ENCODE results near the gene ERC1.
A peak's percentile ranks its signal among the peaks of the same experiment; 100 is the strongest.
"Not testable (repeated sequence)": the region's sequence is repeated elsewhere in the genome, so short reads cannot be mapped to it uniquely, and the experiment has no call there.

The ERC1 gene

DNA sequence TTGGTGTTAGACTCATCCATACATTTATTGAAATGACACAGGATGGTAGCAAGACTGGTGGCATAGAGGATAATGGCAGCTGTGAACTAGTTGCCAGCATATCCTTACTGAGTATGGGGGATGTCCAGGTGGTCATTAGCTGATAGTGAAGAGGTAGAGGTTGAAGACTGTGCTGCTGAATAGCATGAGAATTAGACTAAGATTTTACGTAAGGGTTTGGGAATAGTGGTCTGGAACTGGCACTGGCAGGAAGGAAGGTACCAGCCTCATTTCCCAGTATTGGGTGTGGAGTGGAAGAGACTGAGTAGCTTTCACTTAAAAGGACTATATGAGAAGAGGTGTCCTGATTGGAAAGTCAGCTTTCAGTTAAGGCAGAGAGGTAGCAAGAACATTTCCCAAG is 6.5 kb downstream of the ERC1 start:
- no peaks in the 10 kb centered on the region for H3K9me2 ChIP-seq (replicated peaks; ENCODE audit: control insufficient read depth, low read length)
- H3K4me2 ChIP-seq (ENCODE audit: low read length): peak overlapping the region; percentile 55
- TF ChIP-seq, protein P1, sequence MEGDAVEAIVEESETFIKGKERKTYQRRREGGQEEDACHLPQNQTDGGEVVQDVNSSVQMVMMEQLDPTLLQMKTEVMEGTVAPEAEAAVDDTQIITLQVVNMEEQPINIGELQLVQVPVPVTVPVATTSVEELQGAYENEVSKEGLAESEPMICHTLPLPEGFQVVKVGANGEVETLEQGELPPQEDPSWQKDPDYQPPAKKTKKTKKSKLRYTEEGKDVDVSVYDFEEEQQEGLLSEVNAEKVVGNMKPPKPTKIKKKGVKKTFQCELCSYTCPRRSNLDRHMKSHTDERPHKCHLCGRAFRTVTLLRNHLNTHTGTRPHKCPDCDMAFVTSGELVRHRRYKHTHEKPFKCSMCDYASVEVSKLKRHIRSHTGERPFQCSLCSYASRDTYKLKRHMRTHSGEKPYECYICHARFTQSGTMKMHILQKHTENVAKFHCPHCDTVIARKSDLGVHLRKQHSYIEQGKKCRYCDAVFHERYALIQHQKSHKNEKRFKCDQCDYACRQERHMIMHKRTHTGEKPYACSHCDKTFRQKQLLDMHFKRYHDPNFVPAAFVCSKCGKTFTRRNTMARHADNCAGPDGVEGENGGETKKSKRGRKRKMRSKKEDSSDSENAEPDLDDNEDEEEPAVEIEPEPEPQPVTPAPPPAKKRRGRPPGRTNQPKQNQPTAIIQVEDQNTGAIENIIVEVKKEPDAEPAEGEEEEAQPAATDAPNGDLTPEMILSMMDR (IDR thresholded peaks at IDR 0.05; ENCODE audit: low read depth, low read length, poor library complexity, severe bottlenecking): no peak
- no peak for TF ChIP-seq EZH2phosphoT487 (IDR thresholded peaks at IDR 0.05; ENCODE audit: borderline replicate concordance, low read length)
- H3K9me3 ChIP-seq (ENCODE audit: control insufficient read depth, insufficient read depth, low read length): no peaks in the 10 kb centered on the region
- H4K20me1 ChIP-seq (ENCODE audit: control insufficient read depth, insufficient read depth, low read depth, low read length): peaks cover 3% of the 10 kb centered on the region; the same call in 1 of the 2 replicates
- H3K79me2 ChIP-seq (ENCODE audit: control insufficient read depth, low read length): peaks cover 92% of the 10 kb centered on the region
- peaks cover 5% of the 10 kb centered on the region; the same call in 1 of the 2 replicates for H3K36me3 ChIP-seq (ENCODE audit: control insufficient read depth, low read length)
- peaks cover 15% of the 10 kb centered on the region for H3F3A ChIP-seq (ENCODE audit: control insufficient read depth, insufficient read depth)
- H3K27ac ChIP-seq (ENCODE audit: low read depth, low read length): no peak overlapping the region
- H3K27me3 ChIP-seq (ENCODE audit: control insufficient read depth, low read length): no peaks in the 10 kb centered on the region
- H3K4me3 ChIP-seq (ENCODE audit: low read length): peak overlapping the region; percentile 34
- H3K4me1 ChIP-seq (ENCODE audit: control insufficient read depth, low read length): peaks cover 33% of the 10 kb centered on the region

DNA sequence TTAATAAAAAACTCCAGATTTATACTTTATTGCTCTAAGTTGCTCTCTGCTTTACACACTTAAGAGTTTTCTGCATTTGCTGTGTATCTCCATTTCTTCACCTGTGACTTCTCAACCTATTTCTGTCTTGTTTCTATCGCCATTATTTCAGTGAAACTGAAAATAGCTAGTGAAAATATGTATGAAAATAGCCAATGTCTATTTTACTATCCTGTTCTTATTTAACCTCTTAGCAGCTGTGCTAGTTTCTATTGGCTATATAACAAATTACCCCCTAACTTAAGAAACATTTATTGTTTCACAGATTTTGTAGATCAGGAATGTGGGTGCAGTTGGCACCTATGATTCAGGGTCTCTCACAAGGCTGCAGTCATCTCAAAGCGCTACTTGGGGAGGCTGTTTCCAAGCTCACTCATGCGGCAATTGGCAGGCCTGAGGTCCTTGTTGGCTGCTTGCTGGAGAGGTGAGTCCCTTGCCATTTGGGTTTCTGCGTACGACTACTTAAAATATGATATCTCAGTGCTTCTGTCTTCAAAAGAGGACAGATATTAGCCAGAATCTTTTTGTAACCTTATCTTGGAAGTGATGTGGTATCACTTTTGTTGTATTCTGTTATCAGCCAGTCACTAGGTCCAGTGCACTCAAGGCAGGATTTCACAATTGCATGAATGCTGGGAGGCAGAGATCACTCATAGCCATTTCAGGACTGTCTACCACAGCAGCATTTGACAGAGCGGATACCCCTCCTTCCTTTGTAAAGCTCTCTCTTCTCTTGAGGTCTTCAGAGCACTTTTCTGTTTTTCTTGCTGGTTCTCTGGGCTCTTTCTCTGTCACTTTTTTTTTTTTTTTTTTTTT is 7.2 kb downstream of the ERC1 start:
- H3K27me3 ChIP-seq (ENCODE audit: control insufficient read depth, low read length): no peaks in the 10 kb centered on the region
- H3K4me3 ChIP-seq (ENCODE audit: low read length): peak overlapping the region; percentile 34
- no peaks in the 10 kb centered on the region for H3K9me3 ChIP-seq (ENCODE audit: control insufficient read depth, insufficient read depth, low read length)
- peaks cover 3% of the 10 kb centered on the region; the same call in 1 of the 2 replicates for H4K20me1 ChIP-seq (ENCODE audit: control insufficient read depth, insufficient read depth, low read depth, low read length)
- peaks cover 90% of the 10 kb centered on the region for H3K79me2 ChIP-seq (ENCODE audit: control insufficient read depth, low read length)
- H3K4me1 ChIP-seq (ENCODE audit: control insufficient read depth, low read length): peaks cover 28% of the 10 kb centered on the region
- no peaks in the 10 kb centered on the region for H3K9me2 ChIP-seq (replicated peaks; ENCODE audit: control insufficient read depth, low read length)
- peak overlapping the region; percentile 55 for H3K4me2 ChIP-seq (ENCODE audit: low read length)
- TF ChIP-seq, protein P1 (IDR thresholded peaks at IDR 0.05; ENCODE audit: low read depth, low read length, poor library complexity, severe bottlenecking): no peak
- no peak for TF ChIP-seq EZH2phosphoT487 (IDR thresholded peaks at IDR 0.05; ENCODE audit: borderline replicate concordance, low read length)
- H3K27ac ChIP-seq (ENCODE audit: low read depth, low read length): no peak overlapping the region
- peaks cover 7% of the 10 kb centered on the region for H3F3A ChIP-seq (ENCODE audit: control insufficient read depth, insufficient read depth)
- H3K36me3 ChIP-seq (ENCODE audit: control insufficient read depth, low read length): peaks cover 5% of the 10 kb centered on the region; the same call in 1 of the 2 replicates

DNA sequence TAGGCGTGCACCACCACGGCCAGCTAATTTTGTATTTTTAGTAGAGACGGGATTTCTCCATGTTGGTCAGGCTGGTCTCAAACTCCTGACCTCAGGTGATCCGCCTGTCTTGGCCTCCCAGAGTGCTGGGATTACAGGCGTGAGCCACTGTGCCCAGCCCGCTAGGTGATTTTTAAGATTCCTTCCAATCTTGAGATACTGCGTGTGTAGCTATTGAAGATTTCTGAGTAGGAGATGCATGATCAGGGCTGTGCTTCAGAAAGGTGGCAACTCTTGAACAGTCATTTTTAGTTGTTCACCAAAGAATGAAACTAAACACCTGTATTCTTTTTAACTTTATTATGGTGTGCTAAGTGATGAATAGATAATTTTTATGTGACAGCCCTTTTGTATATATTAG is 8.7 kb downstream of the ERC1 start:
- peaks cover 27% of the 10 kb centered on the region for H3K4me1 ChIP-seq (ENCODE audit: control insufficient read depth, low read length)
- not testable (repeated sequence) for H3K27me3 ChIP-seq (ENCODE audit: control insufficient read depth, low read length); H3K4me3 ChIP-seq (ENCODE audit: low read length); H3K9me2 ChIP-seq (replicated peaks; ENCODE audit: control insufficient read depth, low read length); H3K36me3 ChIP-seq (ENCODE audit: control insufficient read depth, low read length); H3F3A ChIP-seq (ENCODE audit: control insufficient read depth, insufficient read depth); H3K27ac ChIP-seq (ENCODE audit: low read depth, low read length); H3K9me3 ChIP-seq (ENCODE audit: control insufficient read depth, insufficient read depth, low read length); H4K20me1 ChIP-seq (ENCODE audit: control insufficient read depth, insufficient read depth, low read depth, low read length); H3K4me2 ChIP-seq (ENCODE audit: low read length)
- H3K79me2 ChIP-seq (ENCODE audit: control insufficient read depth, low read length): peaks cover 86% of the 10 kb centered on the region

DNA sequence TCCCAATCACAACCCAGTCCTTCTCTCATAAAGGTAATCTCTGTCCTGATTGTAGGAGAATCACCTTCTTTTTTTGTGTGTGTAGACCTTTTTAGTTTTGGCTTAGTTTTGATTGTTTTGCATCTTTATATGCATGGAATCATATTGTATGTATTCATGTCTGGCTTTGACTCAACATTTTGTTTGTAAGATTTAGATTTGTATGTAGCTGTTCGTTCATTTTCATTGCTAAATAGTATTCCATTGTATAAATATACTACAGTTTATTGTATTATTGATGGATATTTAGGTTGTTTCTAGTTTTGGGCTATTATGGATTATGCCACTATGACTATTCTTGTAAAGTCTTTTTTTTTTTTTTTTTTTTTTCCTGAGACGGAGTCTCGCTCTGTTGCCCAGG is 10.5 kb downstream of the ERC1 start:
- Histone ChIP-seq H3F3A (ENCODE audit: control insufficient read depth, insufficient read depth) (no peaks in the 10 kb centered on the region), H3K27me3 (ENCODE audit: control insufficient read depth, low read length) (no peaks in the 10 kb centered on the region), H3K4me1 (ENCODE audit: control insufficient read depth, low read length) (peaks cover 24% of the 10 kb centered on the region), H3K27ac (ENCODE audit: low read depth, low read length) (no peak overlapping the region), H3K79me2 (ENCODE audit: control insufficient read depth, low read length) (peaks cover 75% of the 10 kb centered on the region), H3K4me2 (ENCODE audit: low read length) (no peak overlapping the region), H4K20me1 (ENCODE audit: control insufficient read depth, insufficient read depth, low read depth, low read length) (no peaks in the 10 kb centered on the region), H3K4me3 (ENCODE audit: low read length) (no peak overlapping the region), H3K36me3 (ENCODE audit: control insufficient read depth, low read length) (peaks cover 5% of the 10 kb centered on the region; the same call in 1 of the 2 replicates), H3K9me2 (replicated peaks; ENCODE audit: control insufficient read depth, low read length) (no peaks in the 10 kb centered on the region), H3K9me3 (ENCODE audit: control insufficient read depth, insufficient read depth, low read length) (no peaks in the 10 kb centered on the region)
- no peak for TF ChIP-seq EZH2phosphoT487 (IDR thresholded peaks at IDR 0.05; ENCODE audit: borderline replicate concordance, low read length)

Measured in DOHH2 (cell line).